Superior temporal gyrus (tissue), 1 donor: ENCODE results near the gene GRIN3A.
A peak's percentile ranks its signal among the peaks of the same experiment; 100 is the strongest.
"Not testable (repeated sequence)": the region's sequence is repeated elsewhere in the genome, so short reads cannot be mapped to it uniquely, and the experiment has no call there.

Experiments
- DNase-seq: peaks from one replicate; pipeline ENCODE4 v3.0.0-alpha.2; 2016; ENCODE audit errors: extremely low spot score

GRIN3A gene

DNA sequence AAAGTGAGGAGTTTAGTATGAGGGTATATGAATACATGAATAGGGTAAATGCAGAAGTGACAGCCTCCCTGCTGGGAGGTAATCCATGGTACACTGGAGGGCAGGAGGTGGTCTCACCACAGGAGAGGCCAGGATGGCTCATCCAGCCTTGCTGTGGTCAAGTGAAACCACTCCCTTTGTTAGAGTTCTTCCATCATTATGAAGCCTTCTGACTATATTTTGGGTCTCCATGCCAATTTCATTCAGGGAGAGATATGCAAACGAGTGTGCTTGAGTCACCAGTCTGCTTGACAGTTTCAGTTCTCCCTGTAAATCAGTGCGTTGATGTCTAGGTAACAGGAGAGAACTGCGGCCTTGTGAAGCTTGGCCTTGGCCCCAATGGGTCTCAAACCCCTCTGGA, 160.1 kb downstream of the GRIN3A start:
- no peak for DNase-seq

DNA sequence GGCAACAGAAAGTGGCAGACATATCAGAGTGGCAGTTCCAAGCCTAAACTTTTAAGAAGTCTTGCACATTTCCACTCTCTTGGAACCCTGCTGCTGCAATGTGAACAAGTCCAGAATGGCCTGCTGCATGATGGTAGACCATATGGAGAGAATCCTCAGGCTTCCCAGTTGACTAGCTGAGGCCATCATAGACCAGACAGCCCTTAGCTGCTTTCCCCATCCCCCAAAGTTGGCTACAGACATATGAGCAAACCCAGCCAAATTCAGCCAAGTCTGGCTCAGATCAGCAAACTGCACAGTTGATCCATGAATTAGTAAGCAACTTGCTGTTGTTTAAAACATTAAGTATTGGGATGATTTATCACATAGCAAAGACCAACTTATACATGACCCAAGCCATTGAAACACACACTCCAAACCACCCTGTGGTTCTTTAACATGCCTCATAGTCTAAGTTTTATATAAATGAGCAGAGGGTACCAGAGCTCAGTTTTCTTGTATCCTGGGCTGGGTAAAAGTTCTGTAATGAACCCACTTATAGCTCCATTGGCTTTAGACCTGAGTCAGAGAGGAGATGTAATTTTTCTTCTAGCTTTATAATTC, 163.6 kb downstream of the GRIN3A start:
- no peak for DNase-seq

- DNase-seq, result no peak
Observed at GRCh38 chr9:101572316-101572715, 166.1 kb downstream of the GRIN3A start.

- DNase-seq, result no peak
Observed at GRCh38 chr9:101571114-101571513, 167.3 kb downstream of the GRIN3A start.

DNA sequence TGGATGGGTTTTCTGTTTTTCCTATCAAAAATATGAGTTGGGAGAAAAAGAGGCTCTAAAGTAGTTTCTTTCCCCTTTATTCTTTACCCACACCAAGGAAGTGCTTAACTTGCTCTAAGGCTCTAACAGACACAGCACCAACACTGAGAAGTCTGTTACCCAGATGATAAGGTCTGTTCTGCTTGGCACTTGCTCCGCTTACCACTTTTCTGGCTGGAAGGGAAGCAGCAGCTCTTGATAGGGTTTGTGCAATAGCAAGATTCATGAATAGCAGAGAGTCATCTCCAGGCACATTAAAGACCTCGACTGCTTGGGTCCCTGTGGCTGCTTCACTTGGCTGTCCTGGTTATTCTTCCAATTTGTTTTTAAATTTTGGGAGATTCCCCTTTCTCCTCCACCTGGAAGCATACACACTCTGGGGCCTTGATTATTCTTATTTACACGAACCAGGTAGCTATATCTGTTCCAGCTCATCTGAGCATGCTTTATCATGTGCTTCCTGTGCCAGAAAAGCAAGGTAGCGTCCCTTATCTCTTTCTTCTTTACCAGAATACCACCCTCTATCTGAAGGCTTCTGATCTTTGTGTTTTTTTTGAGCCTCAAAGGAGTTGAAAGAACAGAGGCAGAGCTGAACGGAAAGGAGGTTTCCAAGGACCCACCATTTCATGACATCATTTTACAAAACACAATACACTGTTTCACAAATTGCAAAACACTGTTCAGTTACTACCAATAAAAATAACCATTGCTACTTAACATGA, 168.5 kb downstream of the GRIN3A start:
- DNase-seq, result no peak

DNA sequence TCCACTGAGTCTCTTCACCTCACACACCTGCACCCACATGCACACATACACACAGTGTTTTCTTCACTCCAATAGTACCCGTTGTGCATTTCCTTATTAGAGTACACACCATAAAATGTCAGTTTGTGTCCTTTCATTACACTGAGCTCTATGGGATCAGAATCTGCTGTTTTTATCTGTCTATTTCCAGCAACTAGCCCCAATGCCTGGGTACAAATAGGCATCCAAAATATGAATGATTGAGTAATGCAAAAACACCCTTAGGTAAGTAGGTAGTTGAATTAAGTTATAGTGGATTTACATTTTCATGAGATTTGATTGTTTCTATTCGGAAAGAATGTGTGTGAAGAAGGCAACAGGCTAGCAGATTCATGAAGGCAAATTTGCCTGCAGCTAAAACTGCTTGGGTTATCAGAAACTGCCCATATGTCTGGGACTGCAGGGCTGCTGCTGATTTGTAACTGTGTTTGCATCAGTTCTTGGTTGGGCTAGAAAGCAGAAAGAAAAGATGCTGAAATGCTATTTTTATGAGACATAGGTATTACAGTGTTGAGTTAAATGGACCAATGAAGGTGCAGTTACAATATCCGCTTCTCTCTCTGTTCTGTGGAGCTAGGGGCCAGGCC, 170.6 kb downstream of the GRIN3A start:
- no peak for DNase-seq

GRCh38 chr9:101566904-101567724, 171.3 kb downstream of the GRIN3A start:
- DNase-seq, result no peak

DNA sequence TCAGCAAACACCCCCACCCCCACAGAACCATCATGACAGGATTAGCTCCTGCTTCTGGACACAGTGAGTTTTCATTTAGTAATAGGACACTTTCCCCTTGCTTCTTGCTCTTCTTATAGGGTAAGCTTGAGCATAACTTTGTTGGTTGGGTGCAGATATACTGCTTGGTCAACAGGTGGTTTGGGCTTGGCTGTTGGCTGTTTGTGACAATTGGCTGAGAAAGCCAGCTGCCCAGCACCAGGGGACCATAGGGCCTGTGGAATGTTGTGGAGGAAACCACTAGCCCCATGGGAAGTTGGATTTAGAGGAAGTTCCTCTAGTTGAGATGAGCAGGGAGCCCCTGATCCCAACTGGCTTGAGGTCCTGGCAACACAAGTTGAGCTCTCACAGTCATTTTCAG, 174.2 kb downstream of the GRIN3A start:
- DNase-seq, result no peak

DNA sequence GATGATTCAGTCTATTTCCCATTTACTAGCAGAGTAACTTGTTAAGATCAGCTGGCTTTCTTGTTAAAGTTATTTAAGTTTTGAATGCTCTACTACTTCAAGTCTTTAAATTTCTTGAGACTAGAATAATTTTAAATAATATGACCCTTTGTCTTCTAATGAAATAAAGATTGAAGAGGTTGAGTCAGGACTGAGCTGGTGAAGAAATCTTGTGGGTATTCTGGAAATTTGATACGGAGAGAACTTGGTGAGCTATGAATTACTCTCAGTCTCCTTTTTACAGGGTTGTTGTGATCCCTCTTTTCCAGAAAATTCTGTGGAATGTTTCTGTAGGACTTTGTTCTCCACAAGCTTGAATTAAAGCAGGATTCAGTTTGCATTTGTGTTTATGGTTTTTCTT, 175.5 kb downstream of the GRIN3A start:
- DNase-seq, result no peak

GRCh38 chr9:101561740-101562139, 176.7 kb downstream of the GRIN3A start:
- DNase-seq, result no peak

DNA sequence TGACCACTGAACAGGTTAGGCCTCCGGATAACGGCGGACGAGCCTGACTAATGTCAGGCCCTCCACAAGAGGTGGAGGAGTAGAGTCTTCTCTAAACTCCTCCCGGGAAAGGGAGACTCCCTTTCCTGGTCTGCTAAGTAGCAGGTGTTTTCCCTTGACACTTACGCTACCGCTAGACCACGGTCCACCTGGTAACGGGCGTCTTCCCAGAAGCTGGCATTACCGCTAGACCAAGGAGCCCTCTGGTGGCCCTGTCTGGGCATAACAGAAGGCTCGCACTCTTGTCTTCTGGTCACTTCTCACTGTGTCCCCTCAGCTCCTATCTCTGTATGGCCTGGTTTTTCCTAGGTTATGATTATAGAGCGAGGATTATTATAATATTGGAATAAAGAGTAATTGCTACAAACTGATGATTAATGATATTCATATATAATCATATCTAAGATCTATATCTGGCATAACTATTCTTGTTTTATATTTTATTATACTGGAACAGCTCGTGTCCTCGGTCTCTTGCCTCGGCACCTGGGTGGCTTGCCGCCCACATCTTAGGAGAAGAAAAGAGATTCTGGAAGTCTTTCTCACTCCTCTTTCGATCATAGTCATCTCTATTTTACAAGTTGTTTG, 188.9 kb downstream of the GRIN3A start:
- DNase-seq, result not testable (repeated sequence)

- DNase-seq, result no peak
Observed at GRCh38 chr9:101543098-101543735, 195.2 kb downstream of the GRIN3A start.

DNA sequence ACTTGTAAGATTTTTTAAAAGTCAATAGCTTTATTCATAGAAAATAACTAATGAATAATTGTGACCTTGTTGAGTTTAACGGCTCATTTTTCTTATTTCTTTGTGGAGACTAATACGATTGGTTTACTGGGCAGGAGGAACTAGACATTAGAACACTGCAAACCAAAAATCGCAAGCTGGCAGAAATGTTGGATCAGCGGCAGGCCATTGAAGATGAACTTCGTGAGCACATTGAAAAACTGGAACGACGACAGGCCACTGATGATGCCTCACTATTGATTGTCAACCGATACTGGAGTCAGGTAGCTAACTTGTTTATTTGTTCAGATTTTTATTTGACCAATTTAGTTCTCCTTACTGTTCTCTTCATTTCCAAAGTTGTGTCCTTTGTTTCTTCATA, 198.4 kb downstream of the GRIN3A start:
- no peak for DNase-seq

DNA sequence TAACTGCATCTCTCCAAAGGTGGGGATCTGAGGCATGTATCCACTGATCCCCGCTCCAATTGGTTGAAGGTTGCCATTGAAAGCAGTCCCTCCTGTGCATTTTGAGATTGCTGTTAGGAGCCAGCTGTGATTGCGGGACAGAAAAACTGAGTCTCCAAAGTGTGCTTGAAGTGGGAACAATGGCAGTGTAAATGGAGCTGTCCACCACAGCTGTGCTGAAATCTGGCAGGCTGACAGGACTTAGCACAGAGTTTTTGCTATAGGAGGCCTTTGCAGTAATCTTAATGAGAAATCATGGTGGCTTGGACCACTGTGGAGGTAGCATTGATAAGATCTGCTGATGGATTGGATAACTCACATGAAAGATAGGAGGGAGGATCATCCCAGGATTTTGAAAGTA, 201.5 kb downstream of the GRIN3A start:
- DNase-seq, result no peak

DNA sequence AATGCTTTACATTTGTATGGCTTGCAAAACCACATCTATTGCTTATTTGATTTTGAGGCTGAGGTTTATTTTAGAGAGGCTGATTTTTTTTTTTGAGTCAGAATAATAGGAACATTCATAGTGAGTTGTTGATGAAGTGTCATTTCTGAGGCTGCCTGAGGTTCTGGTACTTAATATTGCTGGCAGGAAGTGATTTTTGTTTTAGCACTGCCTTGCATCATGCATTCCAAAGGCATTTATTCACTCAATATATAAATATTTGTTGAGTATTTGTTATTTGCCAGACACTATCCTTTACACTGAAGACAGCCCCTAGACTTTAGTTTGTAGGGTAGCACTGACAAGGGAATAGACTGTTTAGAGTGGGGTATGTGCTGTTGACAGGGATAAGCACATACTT, 202.1 kb downstream of the GRIN3A start:
- no peak for DNase-seq

- DNase-seq, result peak; percentile 100
Observed at GRCh38 chr9:101533334-101534204, 204.9 kb downstream of the GRIN3A start, which contains the start of gene RNF20. TSS of gene RNF20 (plus strand) at chr9:101533853. CDS start at chr9:101535424, 1,571 bp downstream.

DNA sequence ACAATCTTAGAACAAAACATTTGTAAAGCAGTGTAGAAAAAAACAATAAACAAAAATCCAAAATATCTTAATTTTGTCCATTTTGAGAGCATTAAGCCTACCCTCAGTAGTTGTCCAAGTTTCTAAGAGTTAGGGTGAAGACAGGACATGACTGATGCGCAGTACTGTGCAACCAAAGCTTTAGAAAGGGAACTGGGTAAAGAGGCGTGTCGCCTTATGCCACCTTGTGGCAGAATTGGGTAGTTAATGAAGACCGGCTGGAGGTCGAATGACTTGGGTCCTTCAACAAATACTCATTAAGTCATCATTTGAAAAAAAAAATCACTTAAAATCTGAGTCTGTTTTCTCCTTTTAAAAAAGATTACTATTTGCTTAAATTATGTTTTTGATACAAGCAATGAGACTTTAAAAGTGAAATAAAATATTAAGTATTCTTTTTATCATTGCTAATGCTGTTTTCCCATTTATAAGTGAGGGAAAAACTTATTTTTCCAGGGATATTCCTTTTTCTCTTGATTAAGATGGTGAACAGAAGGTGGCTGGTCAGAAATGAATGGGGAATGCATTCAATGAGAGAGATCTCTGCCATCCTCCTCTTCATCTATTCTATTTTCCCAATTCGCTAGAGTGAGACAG, 208.3 kb downstream of the GRIN3A start:
- peak; percentile 96 for DNase-seq

- DNase-seq, result no peak
Observed at GRCh38 chr9:101528015-101528414, 210.4 kb downstream of the GRIN3A start.

GRCh38 chr9:101527066-101527465, 211.4 kb downstream of the GRIN3A start:
- DNase-seq, result no peak

DNA sequence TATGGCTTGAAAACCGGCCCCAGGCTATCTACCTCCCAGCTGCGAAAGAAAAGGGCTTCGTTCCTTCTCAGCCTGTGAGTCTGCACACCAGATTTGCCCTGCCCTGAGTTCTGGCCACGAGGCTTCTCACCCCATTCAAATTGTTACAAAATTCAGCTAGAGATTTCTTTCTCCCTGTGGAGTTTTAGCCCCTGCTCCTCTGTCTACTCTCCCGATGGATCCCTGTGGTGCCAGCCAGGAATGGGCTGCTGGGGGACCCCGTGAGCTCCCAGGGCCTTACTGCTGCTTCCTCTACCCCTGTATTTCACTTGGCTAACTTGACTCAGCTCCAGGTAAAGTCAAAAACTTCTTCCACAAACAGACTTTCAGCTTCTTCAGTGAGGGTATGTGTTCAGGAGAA, 214.1 kb downstream of the GRIN3A start:
- DNase-seq, result no peak
